ENCODE results near the gene SLC25A11. TPM values are rescaled to one million over a fixed set of nuclear protein-coding genes. Genes with fewer than 3 reads are reported as not detected.

SLC25A11 gene
- total RNA-seq: 29.7 and 30.7 TPM in 2 replicates

DNA sequence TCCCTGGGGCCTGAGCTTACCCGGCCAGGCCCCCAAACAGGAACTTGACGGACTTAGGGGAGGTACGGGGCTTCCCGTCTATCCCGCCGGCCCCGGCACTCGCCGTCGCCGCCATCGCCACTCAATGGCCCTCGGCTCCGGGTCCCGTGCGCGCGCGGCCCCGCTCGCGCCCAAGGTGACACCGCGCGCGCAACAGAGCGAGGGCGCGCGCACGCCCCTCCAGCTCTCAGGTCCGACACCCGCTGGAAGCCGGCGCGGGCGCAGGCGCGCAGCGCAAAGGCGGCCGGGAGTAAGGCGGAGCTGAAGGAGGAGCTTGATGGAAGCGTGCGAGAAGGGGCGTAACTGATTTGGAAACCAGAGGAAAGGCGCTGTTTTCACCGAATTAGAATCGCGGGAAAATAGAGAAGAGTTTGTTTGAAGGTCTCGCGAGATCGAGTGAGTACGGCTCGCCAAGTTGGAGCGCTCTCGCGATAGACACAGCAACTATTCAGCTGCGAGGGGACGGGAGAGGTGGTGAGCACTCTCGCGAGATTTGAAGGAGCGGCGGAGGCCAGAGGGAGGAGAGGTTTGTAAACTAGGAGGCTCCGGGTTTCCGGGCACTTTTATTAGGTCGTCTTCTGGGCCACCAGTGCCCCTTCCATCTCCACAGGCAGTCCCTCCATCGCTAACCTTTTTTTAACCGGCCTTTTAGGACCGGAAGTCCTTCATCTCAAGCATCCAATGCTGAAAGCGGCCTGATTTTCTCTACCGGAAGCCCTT, at the start of gene SLC25A11, which contains the start of gene RNF167:
SLC25A11 (minus strand) TSS at position 251 of the 759 bp plus-strand sequence; CDS start at position 115, 136 bp downstream.
RNF167 (plus strand) TSS at position 473 of the 759 bp plus-strand sequence. CDS start 642 bp downstream, outside the sequence.

GRCh38 chr17:4986951-4987766, 47.3 kb upstream of the SLC25A11 start, which contains the start of gene CAMTA2:
TSS of gene CAMTA2 (minus strand) at chr17:4987675. CDS start at chr17:4986222, 1,453 bp downstream.

GRCh38 chr17:4967539-4968485, 28.0 kb upstream of the SLC25A11 start, which contains the start of gene SPAG7:
TSS of gene SPAG7 (minus strand) at chr17:4967817. CDS start at chr17:4967804, 13 bp downstream.

DNA sequence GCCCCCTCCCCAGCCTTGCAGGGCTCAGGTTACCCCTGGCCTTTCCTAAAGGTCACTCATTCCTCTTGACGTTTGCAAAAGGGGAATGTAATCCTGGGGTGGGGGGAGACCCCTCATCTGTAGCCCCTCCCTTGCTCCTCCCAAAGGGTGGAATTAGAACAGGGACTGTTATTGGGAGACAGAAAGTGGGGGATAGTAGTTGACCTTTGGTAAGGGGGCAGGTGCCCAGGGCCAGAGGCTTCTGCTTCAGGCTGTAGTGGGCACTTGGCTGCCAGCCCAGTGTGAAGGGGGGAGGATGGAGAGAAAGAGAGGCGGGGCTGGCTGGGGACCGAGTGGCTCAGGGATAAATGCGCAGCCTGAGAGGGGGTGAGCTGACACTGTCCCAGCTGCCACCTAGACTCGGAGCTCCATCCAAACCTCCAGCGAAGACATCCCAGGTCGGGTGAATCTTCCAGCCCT, 10.9 kb upstream of the SLC25A11 start, which contains the start of gene ENO3:
ENO3 (plus strand) TSS at position 374 of the 459 bp plus-strand sequence. CDS start 711 bp downstream, outside the sequence.

GRCh38 chr17:4948166-4948930, 8.5 kb upstream of the SLC25A11 start, which contains the start of gene PFN1:
TSS of gene PFN1 (minus strand) at chr17:4948530. CDS start at chr17:4948394, 136 bp downstream.

GRCh38 chr17:4931963-4932362, 7.9 kb downstream of the SLC25A11 start, which contains the start of gene GP1BA:
TSS of gene GP1BA (plus strand) at chr17:4932277. CDS start at chr17:4932605, 328 bp downstream.

GRCh38 chr17:4903051-4903818, 36.6 kb downstream of the SLC25A11 start, which contains the start of gene CHRNE:
TSS of gene CHRNE (minus strand) at chr17:4903098. CDS start at chr17:4903063, 35 bp downstream.

DNA sequence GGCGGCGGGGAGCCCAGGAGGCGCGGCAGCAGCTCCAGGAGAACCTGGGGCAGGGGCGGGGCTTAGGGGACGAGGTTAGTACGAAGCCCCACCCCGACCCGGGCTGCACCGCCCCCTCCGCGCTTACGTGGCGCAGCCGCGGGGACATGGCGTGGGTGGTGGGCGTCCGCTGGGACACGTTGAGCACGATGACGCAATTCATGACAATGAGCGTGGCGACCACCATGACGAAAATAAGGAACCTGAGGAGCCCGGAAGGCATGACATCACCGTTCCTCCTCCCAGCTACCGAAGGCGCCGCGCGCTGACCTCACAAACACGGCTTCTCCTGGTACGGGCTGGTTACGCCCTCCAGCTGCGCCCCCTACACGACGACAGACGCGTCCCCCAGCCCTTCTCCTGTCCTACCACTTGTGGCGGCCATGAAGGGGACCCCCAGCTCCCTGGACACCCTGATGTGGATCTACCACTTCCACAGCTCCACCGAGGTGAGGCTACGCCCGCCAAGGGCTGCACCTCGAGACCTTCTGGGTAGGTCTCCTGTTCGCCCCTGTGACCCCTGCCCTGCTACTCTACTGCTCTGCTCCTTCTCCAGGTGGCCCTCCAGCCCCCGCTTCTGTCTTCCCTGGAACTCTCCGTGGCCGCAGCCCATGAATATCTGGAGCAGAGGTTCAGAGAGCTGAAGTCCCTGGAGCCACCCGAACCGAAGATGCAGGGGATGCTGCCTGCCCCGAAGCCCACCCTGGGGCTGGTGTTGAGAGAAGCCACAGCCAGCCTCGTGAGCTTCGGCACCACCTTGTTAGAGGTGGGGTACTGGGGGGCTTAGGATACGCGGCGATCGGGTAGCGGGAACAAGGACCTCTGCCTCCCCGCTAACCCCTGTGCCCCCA, 40.3 kb downstream of the SLC25A11 start, which contains the start of gene C17orf107:
C17orf107 (plus strand) TSS at position 196 of the 890 bp plus-strand sequence; CDS start at position 423, 227 bp downstream.

Small RNA genes lying within 50 kb of the gene (small RNA-seq; reads per million reads assigned to genes)
- gene MIR6864 (not detected), gene MIR6865 (not detected)

Other genes with a start within 250 kb of the SLC25A11 start
- 16.2 and 21.5 TPM in 2 replicates for gene PELP1, start 235.9 kb downstream of the SLC25A11 start, total RNA-seq
- 5.5 and 5.8 TPM in 2 replicates for gene ARRB2, start 229.4 kb downstream of the SLC25A11 start, total RNA-seq
- gene MED11, start 208.6 kb downstream of the SLC25A11 start, total RNA-seq: 12.1 and 13.9 TPM in 2 replicates
- 0.65 TPM in 2 replicates for gene ZMYND15, start 200.2 kb downstream of the SLC25A11 start, total RNA-seq
- gene CXCL16, start 200.1 kb downstream of the SLC25A11 start, total RNA-seq: 9.7 and 11.0 TPM in 2 replicates
- gene TM4SF5, start 168.2 kb downstream of the SLC25A11 start, total RNA-seq: not detected in 2 replicates
- gene VMO1, start 153.7 kb downstream of the SLC25A11 start, total RNA-seq: 0.26 and 1.6 TPM in 2 replicates
- gene GLTPD2, start 151.1 kb downstream of the SLC25A11 start, total RNA-seq: not detected in 2 replicates
- gene PSMB6, start 143.9 kb downstream of the SLC25A11 start, total RNA-seq: 106 and 116 TPM in 2 replicates
- gene PLD2, start 132.9 kb downstream of the SLC25A11 start, total RNA-seq: 17.4 and 18.2 TPM in 2 replicates
- gene MINK1, start 106.7 kb downstream of the SLC25A11 start, total RNA-seq: 32.3 and 32.4 TPM in 2 replicates
- gene C17orf107, start 40.5 kb downstream of the SLC25A11 start, total RNA-seq: 2.3 and 2.5 TPM in 2 replicates
- gene CHRNE, start 36.9 kb downstream of the SLC25A11 start, total RNA-seq: 0.65 TPM in 2 replicates
- not detected in 2 replicates for gene GP1BA, start 7.8 kb downstream of the SLC25A11 start, total RNA-seq
- gene RNF167, start 222 bp upstream of the SLC25A11 start, total RNA-seq: 20.5 and 21.3 TPM in 2 replicates
- gene PFN1, start 8.5 kb upstream of the SLC25A11 start, total RNA-seq: 278 and 326 TPM in 2 replicates
- gene ENO3, start 11.1 kb upstream of the SLC25A11 start, total RNA-seq: 0.76 and 1.6 TPM in 2 replicates
- gene SPAG7, start 27.8 kb upstream of the SLC25A11 start, total RNA-seq: 31.1 and 38.2 TPM in 2 replicates
- 12.2 and 29.0 TPM in 2 replicates for gene CAMTA2, start 47.6 kb upstream of the SLC25A11 start, total RNA-seq
- 0.22 and 0.39 TPM in 2 replicates for gene INCA1, start 57.5 kb upstream of the SLC25A11 start, total RNA-seq
- gene KIF1C, start 57.9 kb upstream of the SLC25A11 start, total RNA-seq: 44.1 and 60.1 TPM in 2 replicates
- gene SLC52A1, start 95.4 kb upstream of the SLC25A11 start, total RNA-seq: not detected in 2 replicates
- 3.6 and 3.9 TPM in 2 replicates for gene ZFP3, start 138.4 kb upstream of the SLC25A11 start, total RNA-seq
- gene ZNF232, start 171.8 kb upstream of the SLC25A11 start, total RNA-seq: 6.9 and 7.1 TPM in 2 replicates
- gene USP6, start 176.0 kb upstream of the SLC25A11 start, total RNA-seq: under 0.01 and 0.78 TPM in 2 replicates